Esophagus squamous epithelium (tissue), 4 donors: Measurements from ENCODE around the gene STPG1.
"Not testable (repeated sequence)": the region's sequence is repeated elsewhere in the genome, so short reads cannot be mapped to it uniquely, and the experiment has no call there.

Source experiments
- POLR2A ChIP-seq, 4 donors: fragments of 450-650 bp; IDR thresholded peaks; one replicate each; pipeline ENCODE4 v1.6.1; 2017; ENCODE audit warnings: antibody characterized with exemption in 4 of 4, mild to moderate bottlenecking in 4 of 4, moderate library complexity in 3 of 4
- TF ChIP-seq, protein P1 (sequence below), 6 experiments: fragments of 450-650 bp in 4 of 6; fragments of 200-600 bp in 2 of 6; sonication (generic) in 2 of 6; IDR thresholded peaks; one replicate each; pipeline ENCODE4 v1.5.1; 2016 to 2019; ENCODE audit warnings: antibody characterized with exemption in 6 of 6, mild to moderate bottlenecking in 4 of 6, moderate library complexity in 4 of 6

DNA sequence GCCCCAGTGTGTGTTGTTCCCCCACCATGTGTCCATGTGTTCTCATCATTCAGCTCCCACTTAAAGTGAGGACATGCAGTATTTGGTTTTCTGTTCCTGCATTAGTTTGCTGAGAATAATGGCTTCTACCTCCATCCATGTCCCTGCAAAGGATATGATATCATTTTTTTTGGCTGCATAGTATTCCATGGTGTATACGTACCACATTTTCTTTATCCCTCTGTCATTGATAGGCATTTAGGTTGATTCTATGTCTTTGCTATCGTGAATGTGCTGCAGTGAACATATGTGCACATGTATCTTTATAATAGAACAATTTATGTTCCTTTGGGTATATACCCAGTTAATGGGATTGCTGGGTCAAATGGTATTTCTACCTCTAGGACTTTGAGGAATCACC lies 32.9 kb upstream of the STPG1 start:
- TF ChIP-seq, protein P1, sequence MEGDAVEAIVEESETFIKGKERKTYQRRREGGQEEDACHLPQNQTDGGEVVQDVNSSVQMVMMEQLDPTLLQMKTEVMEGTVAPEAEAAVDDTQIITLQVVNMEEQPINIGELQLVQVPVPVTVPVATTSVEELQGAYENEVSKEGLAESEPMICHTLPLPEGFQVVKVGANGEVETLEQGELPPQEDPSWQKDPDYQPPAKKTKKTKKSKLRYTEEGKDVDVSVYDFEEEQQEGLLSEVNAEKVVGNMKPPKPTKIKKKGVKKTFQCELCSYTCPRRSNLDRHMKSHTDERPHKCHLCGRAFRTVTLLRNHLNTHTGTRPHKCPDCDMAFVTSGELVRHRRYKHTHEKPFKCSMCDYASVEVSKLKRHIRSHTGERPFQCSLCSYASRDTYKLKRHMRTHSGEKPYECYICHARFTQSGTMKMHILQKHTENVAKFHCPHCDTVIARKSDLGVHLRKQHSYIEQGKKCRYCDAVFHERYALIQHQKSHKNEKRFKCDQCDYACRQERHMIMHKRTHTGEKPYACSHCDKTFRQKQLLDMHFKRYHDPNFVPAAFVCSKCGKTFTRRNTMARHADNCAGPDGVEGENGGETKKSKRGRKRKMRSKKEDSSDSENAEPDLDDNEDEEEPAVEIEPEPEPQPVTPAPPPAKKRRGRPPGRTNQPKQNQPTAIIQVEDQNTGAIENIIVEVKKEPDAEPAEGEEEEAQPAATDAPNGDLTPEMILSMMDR (IDR thresholded peaks at IDR 0.05) = not testable (repeated sequence)
- TF ChIP-seq POLR2A (IDR thresholded peaks at IDR 0.05) = not testable (repeated sequence)
